Measurements from ENCODE around the gene KRTAP3-2. TPM values are rescaled to one million over a fixed set of nuclear protein-coding genes. Genes with fewer than 3 reads are reported as not detected.

KRTAP3-2 gene
- total RNA-seq (2022; extraction: Qiagen RNA extraction): 0.16 to 0.41 TPM (median 0.28 TPM) in 4 of 5 replicates, not detected in the other

GRCh38 chr17:40999563-40999962, at the start of gene KRTAP3-2:
TSS of gene KRTAP3-2 (minus strand) at chr17:40999906. CDS start at chr17:40999853, 53 bp downstream.

GRCh38 chr17:41046735-41047465, 47.2 kb upstream of the KRTAP3-2 start, which contains the start of gene KRTAP2-1:
TSS of gene KRTAP2-1 (minus strand) at chr17:41047316. CDS start at chr17:41047267, 49 bp downstream.

GRCh38 chr17:41040783-41041571, 41.3 kb upstream of the KRTAP3-2 start, which contains the start of gene KRTAP1-1:
TSS of gene KRTAP1-1 (minus strand) at chr17:41041450. CDS start at chr17:41041397, 53 bp downstream.

GRCh38 chr17:41034346-41034935, 34.7 kb upstream of the KRTAP3-2 start, which contains the start of gene KRTAP1-3:
TSS of gene KRTAP1-3 (minus strand) at chr17:41034874. CDS start at chr17:41034821, 53 bp downstream.

GRCh38 chr17:41029633-41030245, 30.0 kb upstream of the KRTAP3-2 start, which contains the start of gene KRTAP1-4:
TSS of gene KRTAP1-4 (minus strand) at chr17:41030195. CDS start at chr17:41030078, 117 bp downstream.

GRCh38 chr17:41026715-41027471, 27.2 kb upstream of the KRTAP3-2 start, which contains the start of gene KRTAP1-5:
TSS of gene KRTAP1-5 (minus strand) at chr17:41027208. CDS start at chr17:41027155, 53 bp downstream.

GRCh38 chr17:41008811-41009210, 9.1 kb upstream of the KRTAP3-2 start, which contains the start of gene KRTAP3-1:
TSS of gene KRTAP3-1 (minus strand) at chr17:41009128. CDS start at chr17:41009074, 54 bp downstream.

GRCh38 chr17:40993839-40994238, 5.9 kb downstream of the KRTAP3-2 start, which contains the start of gene KRTAP3-3:
TSS of gene KRTAP3-3 (minus strand) at chr17:40994164. CDS start at chr17:40994097, 67 bp downstream.

GRCh38 chr17:40984226-40984625, 15.5 kb downstream of the KRTAP3-2 start, which contains the start of gene KRT40:
TSS of gene KRT40 (minus strand) at chr17:40984326. CDS start at chr17:40984273, 53 bp downstream.

GRCh38 chr17:40966848-40967247, 32.9 kb downstream of the KRTAP3-2 start, which contains the start of gene KRT39:
TSS of gene KRT39 (minus strand) at chr17:40966948. CDS start at chr17:40966856, 92 bp downstream.

Other genes starting within 250 kb of the KRTAP3-2 start
- not detected in 5 replicates for gene KRT25, start 244.6 kb downstream of the KRTAP3-2 start, total RNA-seq (2022; extraction: Qiagen RNA extraction)
- gene KRT26, start 227.7 kb downstream of the KRTAP3-2 start, total RNA-seq (2022; extraction: Qiagen RNA extraction): not detected in 5 replicates
- 0.18 TPM in 1 of 5 replicates, not detected in the others for gene KRT27, start 217.4 kb downstream of the KRTAP3-2 start, total RNA-seq (2022; extraction: Qiagen RNA extraction)
- not detected in 5 replicates for gene KRT28, start 199.9 kb downstream of the KRTAP3-2 start, total RNA-seq (2022; extraction: Qiagen RNA extraction)
- 66.5 to 79.2 TPM (median 70.8 TPM) in 5 replicates for gene KRT10, start 177.3 kb downstream of the KRTAP3-2 start, total RNA-seq (2022; extraction: Qiagen RNA extraction)
- gene KRT12, start 132.7 kb downstream of the KRTAP3-2 start, total RNA-seq (2022; extraction: Qiagen RNA extraction): not detected in 5 replicates
- gene KRT20, start 114.7 kb downstream of the KRTAP3-2 start, total RNA-seq (2022; extraction: Qiagen RNA extraction): 0.11 to 0.49 TPM (median 0.19 TPM) in 5 replicates
- gene KRT23, start 62.3 kb downstream of the KRTAP3-2 start, total RNA-seq (2022; extraction: Qiagen RNA extraction): 0.07 to 0.18 TPM (median 0.08 TPM) in 5 replicates
- gene KRT39, start 33.0 kb downstream of the KRTAP3-2 start, total RNA-seq (2022; extraction: Qiagen RNA extraction): not detected in 5 replicates
- not detected in 5 replicates for gene KRT40, start 15.6 kb downstream of the KRTAP3-2 start, total RNA-seq (2022; extraction: Qiagen RNA extraction)
- gene KRTAP3-3, start 5.7 kb downstream of the KRTAP3-2 start, total RNA-seq (2022; extraction: Qiagen RNA extraction): not detected in 5 replicates
- gene KRTAP3-1, start 9.2 kb upstream of the KRTAP3-2 start, total RNA-seq (2022; extraction: Qiagen RNA extraction): not detected in 5 replicates
- gene KRTAP1-5, start 27.3 kb upstream of the KRTAP3-2 start, total RNA-seq (2022; extraction: Qiagen RNA extraction): not detected in 5 replicates
- gene KRTAP1-4, start 30.3 kb upstream of the KRTAP3-2 start, total RNA-seq (2022; extraction: Qiagen RNA extraction): not detected in 5 replicates
- gene KRTAP1-3, start 35.0 kb upstream of the KRTAP3-2 start, total RNA-seq (2022; extraction: Qiagen RNA extraction): not detected in 5 replicates
- gene KRTAP1-1, start 41.5 kb upstream of the KRTAP3-2 start, total RNA-seq (2022; extraction: Qiagen RNA extraction): not detected in 5 replicates
- gene KRTAP2-1, start 47.4 kb upstream of the KRTAP3-2 start, total RNA-seq (2022; extraction: Qiagen RNA extraction): not detected in 5 replicates
- gene KRTAP2-2, start 55.3 kb upstream of the KRTAP3-2 start, total RNA-seq (2022; extraction: Qiagen RNA extraction): not detected in 5 replicates
- gene KRTAP2-3, start 60.2 kb upstream of the KRTAP3-2 start, total RNA-seq (2022; extraction: Qiagen RNA extraction): 0.18 TPM in 1 of 5 replicates, not detected in the others
- not detected in 5 replicates for gene KRTAP2-4, start 66.0 kb upstream of the KRTAP3-2 start, total RNA-seq (2022; extraction: Qiagen RNA extraction)
- gene KRTAP4-7, start 84.2 kb upstream of the KRTAP3-2 start, total RNA-seq (2022; extraction: Qiagen RNA extraction): not detected in 5 replicates
- gene KRTAP4-8, start 98.2 kb upstream of the KRTAP3-2 start, total RNA-seq (2022; extraction: Qiagen RNA extraction): not detected in 5 replicates
- not detected in 5 replicates for gene KRTAP4-16, start 102.3 kb upstream of the KRTAP3-2 start, total RNA-seq (2022; extraction: Qiagen RNA extraction)
- gene KRTAP4-9, start 105.5 kb upstream of the KRTAP3-2 start, total RNA-seq (2022; extraction: Qiagen RNA extraction): not detected in 5 replicates
- not detected in 5 replicates for gene KRTAP4-11, start 118.5 kb upstream of the KRTAP3-2 start, total RNA-seq (2022; extraction: Qiagen RNA extraction)
- gene KRTAP4-12, start 124.3 kb upstream of the KRTAP3-2 start, total RNA-seq (2022; extraction: Qiagen RNA extraction): not detected in 5 replicates
- not detected in 5 replicates for gene KRTAP4-6, start 140.6 kb upstream of the KRTAP3-2 start, total RNA-seq (2022; extraction: Qiagen RNA extraction)
- gene KRTAP4-5, start 149.9 kb upstream of the KRTAP3-2 start, total RNA-seq (2022; extraction: Qiagen RNA extraction): not detected in 5 replicates
- not detected in 5 replicates for gene KRTAP4-4, start 160.8 kb upstream of the KRTAP3-2 start, total RNA-seq (2022; extraction: Qiagen RNA extraction)
- gene KRTAP4-3, start 168.3 kb upstream of the KRTAP3-2 start, total RNA-seq (2022; extraction: Qiagen RNA extraction): not detected in 5 replicates
- not detected in 5 replicates for gene KRTAP4-2, start 178.3 kb upstream of the KRTAP3-2 start, total RNA-seq (2022; extraction: Qiagen RNA extraction)
- 0.14 to 0.25 TPM (median 0.24 TPM) in 3 of 5 replicates, not detected in the others for gene KRTAP4-1, start 185.0 kb upstream of the KRTAP3-2 start, total RNA-seq (2022; extraction: Qiagen RNA extraction)
- gene KRTAP9-1, start 190.0 kb upstream of the KRTAP3-2 start, total RNA-seq (2022; extraction: Qiagen RNA extraction): not detected in 5 replicates
- not detected in 5 replicates for gene KRTAP9-2, start 226.7 kb upstream of the KRTAP3-2 start, total RNA-seq (2022; extraction: Qiagen RNA extraction)
- not detected in 5 replicates for gene KRTAP9-3, start 232.5 kb upstream of the KRTAP3-2 start, total RNA-seq (2022; extraction: Qiagen RNA extraction)
- gene KRTAP9-8, start 238.1 kb upstream of the KRTAP3-2 start, total RNA-seq (2022; extraction: Qiagen RNA extraction): not detected in 5 replicates
- not detected in 5 replicates for gene KRTAP9-4, start 249.8 kb upstream of the KRTAP3-2 start, total RNA-seq (2022; extraction: Qiagen RNA extraction)

Measured in A549 treated with dexamethasone at 1 μM for 4 hours (cell line).